Renal cortical epithelial cell (primary cell): ENCODE results near the gene GABRG3. TPM values are rescaled to one million over a fixed set of nuclear protein-coding genes. Genes with fewer than 3 reads are reported as not detected.

Experiments
- DNase-seq: peaks from one replicate; pipeline ENCODE4 v3.0.0-alpha.2; 2011; ENCODE audit warnings: low read depth
- total RNA-seq: library from RNA; depleted of rRNA; stranded (reverse); fragments of >200 nt; gene quantifications from 2 replicates; pipeline ENCODE4 v1.2.3, GENCODE V29; 2014

Gene GABRG3
- total RNA-seq, 1 donor from 2014 or later, result not detected

DNA sequence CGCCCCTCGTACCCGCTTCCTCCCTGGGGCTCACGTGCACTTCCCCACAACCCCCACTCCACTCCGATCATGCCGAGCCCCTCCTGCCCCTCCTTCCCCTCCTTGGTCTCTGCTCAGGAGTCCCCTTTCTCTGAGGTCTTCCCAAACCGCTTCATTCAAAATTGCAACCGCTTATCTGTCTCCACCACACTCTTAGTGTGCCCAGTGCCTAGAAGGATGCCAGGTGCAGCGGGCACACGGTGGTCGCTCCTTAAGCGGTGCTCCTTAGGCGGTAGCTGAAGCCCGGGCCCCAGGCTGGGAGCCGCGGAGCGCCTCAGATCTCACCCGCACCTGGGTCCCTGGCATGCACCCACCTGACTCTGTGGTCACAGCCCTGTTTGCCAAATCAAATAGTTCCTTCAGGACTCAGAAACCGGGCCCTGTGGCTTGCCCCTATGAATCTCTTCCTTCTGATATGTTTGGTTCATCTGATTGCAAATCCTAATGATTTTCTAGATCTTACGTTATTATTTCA is 603.6 kb downstream of the GABRG3 start:
- DNase-seq, result no peak

DNA sequence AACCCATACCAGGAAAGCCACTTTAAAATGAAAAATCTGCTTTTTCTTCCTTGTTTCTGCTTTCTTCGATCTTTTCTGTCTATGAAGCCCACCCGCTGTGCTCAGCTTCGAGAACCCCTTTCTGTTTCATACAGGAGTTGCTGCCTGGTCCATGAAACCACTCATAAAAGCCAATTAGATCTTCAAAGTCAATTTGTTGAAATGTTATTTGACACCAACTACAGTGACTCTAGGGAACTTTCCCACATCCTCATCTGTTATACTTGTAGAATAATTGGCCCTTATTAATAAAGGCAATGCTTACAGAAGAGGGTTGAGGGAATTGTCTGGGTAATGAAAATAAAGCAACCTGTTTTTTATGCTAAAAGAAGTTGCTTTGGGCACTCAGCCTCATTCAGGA is 604.5 kb downstream of the GABRG3 start:
- DNase-seq, result no peak

DNA sequence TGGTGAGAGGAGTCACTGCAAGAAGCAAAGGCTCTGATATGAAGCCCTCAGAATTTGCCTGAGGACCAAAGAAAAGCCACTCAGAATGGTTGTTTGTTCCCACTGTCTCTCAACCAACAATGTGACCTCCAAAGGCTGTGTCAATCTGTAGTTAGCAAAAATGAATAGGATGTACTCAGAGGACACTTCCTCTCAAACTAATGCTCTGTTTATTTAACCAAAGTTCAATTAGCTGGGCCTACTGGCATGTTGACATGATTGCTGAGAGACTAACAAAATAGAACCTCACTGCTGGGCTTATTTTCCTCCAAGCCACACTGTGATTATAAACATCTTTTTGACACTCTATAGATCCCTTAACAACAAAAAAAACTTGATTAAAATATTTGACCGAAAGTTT is 605.6 kb downstream of the GABRG3 start:
- DNase-seq, result no peak

DNA sequence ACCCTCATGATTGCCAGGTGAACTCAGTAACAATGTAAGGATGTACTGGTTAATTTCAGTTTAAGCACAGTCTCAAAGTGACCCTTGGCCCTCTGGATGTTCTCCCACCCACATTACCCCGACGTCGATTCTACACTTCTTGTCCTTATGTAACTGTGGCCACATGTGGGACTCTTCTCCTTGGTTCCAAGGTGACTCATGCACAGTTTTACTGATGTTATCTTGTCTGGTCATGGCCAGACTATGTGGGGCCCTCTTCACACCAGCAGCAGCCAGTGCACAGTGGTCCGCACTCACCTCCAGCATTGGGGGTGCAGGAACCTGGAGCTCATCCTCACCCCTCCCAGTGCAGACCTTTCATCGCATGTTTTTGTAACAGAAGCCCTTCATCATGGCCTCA is 608.8 kb downstream of the GABRG3 start:
- DNase-seq, result no peak

DNA sequence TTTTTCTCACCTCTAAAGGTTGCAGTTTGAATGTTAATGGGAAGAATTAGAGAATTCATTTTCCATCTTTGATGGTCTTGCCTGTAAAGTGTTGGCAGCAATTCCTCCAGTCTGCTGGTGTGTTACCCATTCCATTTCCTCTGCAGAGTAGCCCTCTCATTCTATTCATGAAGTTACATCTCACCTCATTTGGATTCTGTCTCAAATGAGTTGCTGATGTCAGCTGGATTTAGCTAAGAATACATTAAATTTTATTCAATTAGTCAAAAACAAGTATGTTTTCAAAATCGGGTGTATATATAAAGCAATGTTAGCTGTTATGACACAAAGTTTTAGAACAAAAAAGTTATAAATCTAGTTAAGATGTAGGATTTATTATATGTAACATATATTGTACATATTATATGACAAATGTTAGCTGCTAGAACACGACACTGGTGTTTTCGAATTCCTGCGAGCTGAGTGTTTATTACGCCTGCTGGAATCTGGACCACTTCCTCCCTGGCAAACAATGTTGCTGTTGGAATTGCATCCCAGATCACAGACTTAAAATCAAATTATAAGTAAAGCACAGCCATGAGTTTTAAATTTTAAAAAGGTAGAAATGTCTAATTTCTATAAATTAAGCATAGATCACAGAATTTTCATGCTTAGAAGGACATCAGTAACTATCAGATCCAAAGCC is 611.9 kb downstream of the GABRG3 start:
- DNase-seq, result no peak

DNA sequence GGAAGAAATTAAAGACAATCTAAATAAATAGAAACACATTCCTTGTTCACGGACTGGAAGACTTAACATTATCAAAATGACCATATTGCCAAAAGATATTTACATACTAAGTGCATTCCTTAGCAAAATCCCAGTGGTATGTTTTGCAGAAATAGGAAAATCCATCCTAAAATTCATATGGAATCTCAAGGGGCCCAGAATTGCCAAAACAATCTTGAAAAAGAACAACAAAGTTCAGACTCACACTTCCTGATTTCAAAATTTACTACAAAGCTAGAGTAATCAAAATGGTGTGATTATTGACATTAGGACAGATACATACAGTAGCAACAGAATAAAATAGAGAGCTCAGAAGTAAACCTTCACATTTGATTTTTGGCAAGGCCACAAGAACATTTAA is 612.7 kb downstream of the GABRG3 start:
- no peak for DNase-seq

DNA sequence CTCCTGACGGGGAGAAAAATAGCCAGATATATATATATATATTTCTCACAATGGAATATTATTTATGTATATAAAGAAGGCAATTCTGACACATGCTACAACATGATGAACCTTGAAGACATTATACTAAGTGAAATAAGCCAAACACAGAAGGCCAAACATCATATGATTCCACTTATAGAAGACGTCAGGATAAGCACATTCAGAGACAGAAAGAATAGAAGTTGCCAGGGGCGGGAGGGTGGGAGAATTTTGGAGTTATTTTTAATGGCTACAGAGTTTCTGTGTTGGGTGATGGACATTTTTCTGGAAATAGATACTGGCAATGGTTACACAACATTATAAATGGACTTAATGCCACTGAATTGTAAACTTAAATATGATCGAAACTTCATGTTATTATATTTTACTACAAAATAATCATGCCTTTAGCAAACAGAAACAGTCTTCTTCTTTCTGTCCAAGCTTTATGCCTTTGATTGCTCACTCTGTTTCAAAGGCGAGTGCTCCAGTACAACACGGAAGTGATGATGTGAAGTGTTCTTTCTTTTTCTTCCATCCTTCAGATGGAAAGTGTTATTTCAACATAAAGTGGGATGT is 614.2 kb downstream of the GABRG3 start:
- no peak for DNase-seq

DNA sequence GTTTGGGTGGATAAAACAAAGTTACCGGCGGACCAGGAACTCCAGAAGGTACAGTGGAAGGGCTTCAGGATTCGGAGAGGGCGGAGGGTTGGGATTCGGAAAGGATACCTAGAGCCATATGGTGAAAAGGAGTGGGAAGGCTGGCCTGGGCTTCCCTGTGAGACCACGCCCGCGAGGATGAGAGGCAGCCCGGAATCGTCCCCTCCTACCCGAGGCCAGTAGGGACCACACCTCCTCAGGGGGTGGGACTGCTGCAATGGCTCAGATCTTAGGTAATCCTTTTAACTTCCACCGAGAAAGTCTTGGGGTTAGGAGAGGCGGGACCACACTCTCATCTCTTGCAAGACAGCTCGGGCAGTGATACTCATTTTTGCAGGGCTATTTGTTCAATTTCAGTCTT is 616.8 kb downstream of the GABRG3 start:
- DNase-seq, result no peak

DNA sequence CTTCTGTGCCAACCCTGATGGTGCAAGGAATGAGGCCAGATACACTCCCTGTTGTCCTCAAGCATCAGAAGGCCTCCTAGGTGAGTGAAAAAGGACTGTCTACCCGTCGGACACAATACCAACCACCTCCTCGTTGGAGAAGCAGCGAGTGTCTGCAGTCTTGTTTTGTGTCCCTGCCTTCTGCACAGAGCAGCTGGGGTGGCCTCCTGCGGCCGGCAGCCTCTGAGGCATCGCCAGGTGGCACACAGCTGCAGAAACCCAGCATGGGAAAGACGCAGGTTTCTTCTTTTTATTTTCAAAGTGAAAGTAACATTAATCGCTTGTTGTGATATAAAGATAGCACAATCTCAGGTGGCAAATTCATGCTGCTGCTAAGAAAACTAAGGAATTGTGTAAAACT is 618.3 kb downstream of the GABRG3 start:
- DNase-seq, result no peak

DNA sequence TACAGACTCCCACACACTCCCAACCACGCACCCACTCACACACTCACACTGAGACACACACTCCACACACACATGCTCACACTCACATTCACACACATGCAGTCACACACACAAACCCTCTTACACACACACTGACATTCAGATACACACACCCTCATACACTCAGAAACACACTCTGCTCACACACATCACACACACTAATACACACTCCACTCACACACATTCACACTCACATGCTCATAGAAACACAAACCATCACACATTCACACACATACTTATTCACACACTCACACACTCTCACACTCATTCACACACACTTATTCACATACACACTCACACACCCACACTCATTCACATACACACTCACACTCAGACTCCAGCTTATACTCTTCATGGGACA is 618.8 kb downstream of the GABRG3 start:
- DNase-seq, result no peak

Other genes starting within 250 kb of the GABRG3 start
- 1.9 and 2.4 TPM in 2 replicates for gene GABRB3, start 198.1 kb upstream of the GABRG3 start, total RNA-seq
- not detected in 2 replicates for gene GABRA5, start 104.1 kb upstream of the GABRG3 start, total RNA-seq